DND-41 (cell line): ENCODE measurements around the gene FAM193B.
A peak's percentile ranks its signal among the peaks of the same experiment; 100 is the strongest.

Source experiments
- ATAC-seq: fragments of 200-7000 bp; cut with Tn5 transposase; 3 replicates; pipeline ENCODE4 v1.9.1; 2021; ENCODE audit warnings: low read depth; ENCODE audit not compliant: insufficient read depth
- DNase-seq: peaks from one replicate; pipeline ENCODE4 v3.0.0-alpha.2; 2020
- H2AFZ ChIP-seq: 2 replicates; pipeline ENCODE4 v1.6.0; 2012; ENCODE audit warnings: low read depth, low read length
- H3K27ac ChIP-seq: 2 replicates; pipeline ENCODE4 v1.5.1; 2012; ENCODE audit warnings: low read length, inconsistent platforms
- H3K27me3 ChIP-seq: fragments of 200-600 bp; sonication (generic); 2 replicates; pipeline ENCODE4 v1.6.0; 2012; ENCODE audit warnings: low read length, mild to moderate bottlenecking, inconsistent platforms; ENCODE audit not compliant: insufficient read depth, poor library complexity
- H3K36me3 ChIP-seq: 2 replicates; pipeline ENCODE4 v1.5.1; 2012; ENCODE audit warnings: low read length, inconsistent platforms; ENCODE audit not compliant: insufficient read depth
- H3K4me1 ChIP-seq: 2 replicates; pipeline ENCODE4 v1.5.1; 2012; ENCODE audit warnings: mild to moderate bottlenecking, low read length; ENCODE audit not compliant: insufficient read depth
- H3K4me2 ChIP-seq: 2 replicates; pipeline ENCODE4 v1.6.0; 2012; ENCODE audit warnings: mild to moderate bottlenecking, moderate library complexity, low read length, inconsistent platforms; ENCODE audit not compliant: insufficient read depth
- H3K4me3 ChIP-seq, 2 experiments: fragments of 200-600 bp in 1 of 2; shearing (Covaris generic) in 1 of 2; 2 replicates each; pipeline ENCODE4 v1.5.1; 2012 to 2016; ENCODE audit warnings: inconsistent platforms in 2 of 2, low read length in 2 of 2, mild to moderate bottlenecking in 2 of 2, low read depth in 1 of 2, moderate library complexity in 1 of 2
- H3K79me2 ChIP-seq: 2 replicates; pipeline ENCODE4 v1.6.0; 2012; ENCODE audit warnings: low read length, inconsistent platforms; ENCODE audit not compliant: insufficient read depth
- H3K9ac ChIP-seq: 2 replicates; pipeline ENCODE4 v1.6.0; 2012; ENCODE audit warnings: low read depth, mild to moderate bottlenecking, inconsistent platforms, low read length, moderate library complexity
- H3K9me3 ChIP-seq: 2 replicates; pipeline ENCODE4 v1.5.1; 2012; ENCODE audit warnings: low read length, moderate library complexity, mild to moderate bottlenecking, inconsistent platforms; ENCODE audit not compliant: insufficient read depth, severe bottlenecking
- H4K20me1 ChIP-seq: 2 replicates; pipeline ENCODE4 v1.6.0; 2012; ENCODE audit warnings: low read length; ENCODE audit not compliant: insufficient read depth
- EZH2 ChIP-seq: IDR thresholded peaks from 3 replicates; pipeline ENCODE4 v1.6.1; 2012; ENCODE audit warnings: borderline replicate concordance, low read depth, mild to moderate bottlenecking, moderate library complexity, low read length, inconsistent platforms; ENCODE audit not compliant: severe bottlenecking
- TF ChIP-seq, protein P1 (sequence below): IDR thresholded peaks from 2 replicates; pipeline ENCODE4 v1.5.1; 2012; ENCODE audit warnings: borderline replicate concordance, low read length, moderate library complexity, mild to moderate bottlenecking; ENCODE audit not compliant: poor library complexity, severe bottlenecking; ENCODE audit errors: extremely low read depth

FAM193B gene

GRCh38 chr5:177600508-177601018 is 46.2 kb upstream of the FAM193B start:
- Histone ChIP-seq H3K4me3 (peak overlapping the region; percentile 52 to 83; a peak in 3 of 4 replicates), H3K4me2 (peak overlapping the region; percentile 96), H3K79me2 (peaks cover 13% of the 10 kb centered on the region), H4K20me1 (peaks cover 7% of the 10 kb centered on the region), H3K4me1 (peaks cover 29% of the 10 kb centered on the region), H3K27ac (peak overlapping the region; percentile 75), H3K9me3 (no peaks in the 10 kb centered on the region), H3K9ac (peak overlapping the region; percentile 91), H3K36me3 (peaks cover 13% of the 10 kb centered on the region), H2AFZ (peak overlapping the region; percentile 76), H3K27me3 (no peaks in the 10 kb centered on the region)
- no peak for DNase-seq
- no peak for TF ChIP-seq EZH2
- TF ChIP-seq, protein P1, sequence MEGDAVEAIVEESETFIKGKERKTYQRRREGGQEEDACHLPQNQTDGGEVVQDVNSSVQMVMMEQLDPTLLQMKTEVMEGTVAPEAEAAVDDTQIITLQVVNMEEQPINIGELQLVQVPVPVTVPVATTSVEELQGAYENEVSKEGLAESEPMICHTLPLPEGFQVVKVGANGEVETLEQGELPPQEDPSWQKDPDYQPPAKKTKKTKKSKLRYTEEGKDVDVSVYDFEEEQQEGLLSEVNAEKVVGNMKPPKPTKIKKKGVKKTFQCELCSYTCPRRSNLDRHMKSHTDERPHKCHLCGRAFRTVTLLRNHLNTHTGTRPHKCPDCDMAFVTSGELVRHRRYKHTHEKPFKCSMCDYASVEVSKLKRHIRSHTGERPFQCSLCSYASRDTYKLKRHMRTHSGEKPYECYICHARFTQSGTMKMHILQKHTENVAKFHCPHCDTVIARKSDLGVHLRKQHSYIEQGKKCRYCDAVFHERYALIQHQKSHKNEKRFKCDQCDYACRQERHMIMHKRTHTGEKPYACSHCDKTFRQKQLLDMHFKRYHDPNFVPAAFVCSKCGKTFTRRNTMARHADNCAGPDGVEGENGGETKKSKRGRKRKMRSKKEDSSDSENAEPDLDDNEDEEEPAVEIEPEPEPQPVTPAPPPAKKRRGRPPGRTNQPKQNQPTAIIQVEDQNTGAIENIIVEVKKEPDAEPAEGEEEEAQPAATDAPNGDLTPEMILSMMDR, result no peak
- ATAC-seq, result peak; percentile 10; the same call in 2 of the 3 replicates

GRCh38 chr5:177599731-177600507 is 45.6 kb upstream of the FAM193B start, which contains the start of gene B4GALT7:
TSS of gene B4GALT7 (plus strand) at chr5:177600132. CDS start at chr5:177600211, 79 bp downstream.
- H3K27me3 ChIP-seq, result no peaks in the 10 kb centered on the region
- ATAC-seq, result peak; percentile 91
- TF ChIP-seq, protein P1, result no peak
- TF ChIP-seq EZH2, result no peak
- DNase-seq, result peak; percentile 84
- peak within 1 kb of the TSS; percentile 100 for H2AFZ ChIP-seq
- H3K36me3 ChIP-seq, result peaks cover 19% of the 10 kb centered on the region
- H3K4me1 ChIP-seq, result peaks cover 29% of the 10 kb centered on the region
- peaks cover 5% of the 10 kb centered on the region for H4K20me1 ChIP-seq
- H3K9ac ChIP-seq, result peak within 1 kb of the TSS; percentile 91
- H3K4me3 ChIP-seq, result peak within 1 kb of the TSS; percentile 66 to 83
- H3K9me3 ChIP-seq, result no peaks in the 10 kb centered on the region
- peak within 1 kb of the TSS; percentile 96 for H3K4me2 ChIP-seq
- H3K27ac ChIP-seq, result peak within 1 kb of the TSS; percentile 88
- peaks cover 13% of the 10 kb centered on the region for H3K79me2 ChIP-seq

DNA sequence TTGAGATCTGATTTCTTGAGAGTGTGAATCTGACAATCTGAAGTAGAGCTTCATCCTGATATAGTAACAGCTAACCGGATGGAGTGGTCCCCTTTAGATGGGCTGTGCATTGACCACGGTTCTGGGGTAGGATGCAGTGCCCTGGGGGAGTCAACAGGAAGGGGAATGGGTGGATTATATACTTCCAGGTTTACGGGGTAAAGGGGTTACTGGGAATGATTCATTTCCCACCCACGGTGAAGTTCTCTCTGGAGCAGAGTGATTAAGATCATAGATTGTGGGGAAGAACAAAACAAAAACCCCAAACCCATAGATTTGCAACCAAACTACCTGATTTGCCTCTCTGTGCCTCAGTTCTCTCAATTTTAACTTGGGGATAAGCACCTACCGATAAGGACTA is 44.1 kb upstream of the FAM193B start:
- Histone ChIP-seq H4K20me1 (peaks cover 16% of the 10 kb centered on the region), H3K4me2 (no peak overlapping the region), H3K79me2 (peaks cover 19% of the 10 kb centered on the region), H3K27ac (no peak overlapping the region), H3K9me3 (no peaks in the 10 kb centered on the region), H2AFZ (no peak overlapping the region), H3K9ac (no peak overlapping the region), H3K27me3 (no peaks in the 10 kb centered on the region), H3K4me3 (no peak overlapping the region), H3K36me3 (peaks cover 34% of the 10 kb centered on the region), H3K4me1 (peaks cover 39% of the 10 kb centered on the region)
- TF ChIP-seq, protein P1, result no peak
- no peak for TF ChIP-seq EZH2
- DNase-seq (no peak), ATAC-seq (no peak)
